ENCODE results near the gene ZNF653. TPM values are rescaled to one million over a fixed set of nuclear protein-coding genes. Genes with fewer than 3 reads are reported as not detected.
"Not testable (repeated sequence)": the region's sequence is repeated elsewhere in the genome, so short reads cannot be mapped to it uniquely, and the experiment has no call there.

The ZNF653 gene
- total RNA-seq, 1 experiment from 2014 or later: 8.5 TPM

GRCh38 chr19:11480715-11481533 lies 24.7 kb downstream of the ZNF653 start, which contains the start of gene ELAVL3:
Gene ELAVL3, minus strand, starts transcription at chr19:11481046. Its CDS starts 438 bp downstream, at chr19:11480608.
- Histone ChIP-seq H3K4me3 (ENCODE audit: insufficient read depth, low read depth, low read length) (peak within 1 kb of the TSS; percentile 23; the same call in 1 of the 2 replicates), H3K36me3 (replicated peaks; ENCODE audit: control insufficient read depth, insufficient read depth, low read length) (no peaks in the 10 kb centered on the region), H3K27me3 (ENCODE audit: control insufficient read depth, insufficient read depth, low read length) (peaks cover 37% of the 10 kb centered on the region)
- DNase-seq: peak; percentile 95

DNA sequence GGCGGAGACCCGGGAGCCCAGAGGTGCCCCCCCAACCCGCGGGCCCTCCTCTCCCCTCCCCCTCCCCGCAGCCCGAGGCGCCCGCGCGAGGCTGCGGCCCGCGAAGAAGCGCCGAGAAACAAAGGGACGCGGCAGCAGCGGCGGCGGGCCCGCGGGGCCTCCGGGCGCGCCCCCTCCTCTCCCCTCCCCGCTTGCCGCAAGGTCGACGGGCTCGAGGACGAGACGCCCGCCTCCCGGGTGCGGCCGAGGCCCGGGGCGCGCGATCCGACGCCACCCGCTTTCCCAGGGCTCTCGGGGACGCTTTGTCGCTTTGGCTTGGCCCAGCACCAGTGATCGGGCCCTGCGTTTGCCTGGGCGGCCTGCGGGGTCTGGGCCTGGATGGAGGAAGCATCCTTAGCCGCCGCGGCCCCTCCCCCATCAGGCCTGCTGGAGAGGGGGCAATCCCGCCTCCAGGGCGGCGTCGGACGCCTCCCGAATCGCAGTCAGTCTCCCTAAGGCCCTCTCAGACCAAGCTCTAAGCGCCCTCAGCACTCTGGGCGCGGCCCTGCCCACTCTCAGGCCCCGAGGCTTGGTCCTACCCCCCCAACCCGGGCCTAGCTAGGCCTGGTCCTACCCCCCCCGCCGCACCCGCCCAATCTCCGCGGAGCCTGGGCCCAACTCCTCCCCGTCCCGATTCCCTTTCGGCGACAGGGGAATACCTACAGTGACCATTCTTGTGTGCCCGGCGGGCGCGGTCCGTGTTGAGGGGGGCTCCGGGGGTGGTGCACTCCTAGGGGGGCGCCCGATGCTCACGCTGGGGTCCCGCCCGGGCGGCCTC lies 25.5 kb downstream of the ZNF653 start:
- H3K36me3 ChIP-seq (replicated peaks; ENCODE audit: control insufficient read depth, insufficient read depth, low read length): no peaks in the 10 kb centered on the region
- peak overlapping the region; percentile 23; the same call in 1 of the 2 replicates for H3K4me3 ChIP-seq (ENCODE audit: insufficient read depth, low read depth, low read length)
- H3K27me3 ChIP-seq (ENCODE audit: control insufficient read depth, insufficient read depth, low read length): peaks cover 37% of the 10 kb centered on the region
- DNase-seq: peak; percentile 77

DNA sequence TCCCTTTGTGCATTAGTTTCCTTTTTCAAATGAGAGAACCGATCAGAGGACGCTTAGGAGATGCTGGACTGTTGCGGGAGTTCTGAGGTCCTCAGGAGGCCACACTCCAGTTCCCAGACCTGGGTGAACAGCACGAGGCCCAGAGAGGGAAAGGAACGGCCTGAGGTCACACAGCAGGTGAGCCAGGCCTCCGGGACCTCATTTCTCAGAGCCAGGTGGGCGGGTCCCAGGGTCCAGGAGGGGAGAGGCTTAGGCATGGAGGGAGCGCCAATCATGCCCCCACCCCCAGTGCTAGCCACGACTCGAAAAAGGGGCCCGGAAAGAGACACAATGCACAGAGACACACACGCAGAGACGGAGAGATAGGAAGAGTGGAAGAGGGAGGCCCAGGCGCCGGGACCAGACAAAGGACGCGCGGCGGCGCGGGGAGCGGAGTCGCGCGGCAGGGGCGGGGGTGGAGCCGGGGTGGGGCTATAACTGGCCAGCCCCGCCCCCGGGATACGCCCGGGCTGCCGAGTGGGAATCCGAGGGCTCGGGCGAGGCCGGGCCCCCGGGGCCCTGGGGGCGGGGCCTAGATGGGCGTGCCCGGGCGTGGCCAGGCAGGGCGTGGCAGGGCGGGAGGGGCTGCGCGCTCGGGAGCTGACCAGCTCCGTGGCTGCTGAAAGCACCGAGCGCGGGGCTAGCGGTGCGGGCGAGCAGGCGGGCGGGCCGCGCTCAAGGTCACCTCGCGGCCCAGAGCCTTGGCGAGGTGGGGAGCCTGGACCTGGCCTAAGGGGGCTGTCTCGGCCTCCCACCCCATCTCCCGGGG lies 26.3 kb downstream of the ZNF653 start:
- peak overlapping the region; percentile 29 for H3K4me3 ChIP-seq (ENCODE audit: insufficient read depth, low read depth, low read length)
- peaks cover 37% of the 10 kb centered on the region for H3K27me3 ChIP-seq (ENCODE audit: control insufficient read depth, insufficient read depth, low read length)
- DNase-seq: peak; percentile 100
- H3K36me3 ChIP-seq (replicated peaks; ENCODE audit: control insufficient read depth, insufficient read depth, low read length): no peaks in the 10 kb centered on the region

DNA sequence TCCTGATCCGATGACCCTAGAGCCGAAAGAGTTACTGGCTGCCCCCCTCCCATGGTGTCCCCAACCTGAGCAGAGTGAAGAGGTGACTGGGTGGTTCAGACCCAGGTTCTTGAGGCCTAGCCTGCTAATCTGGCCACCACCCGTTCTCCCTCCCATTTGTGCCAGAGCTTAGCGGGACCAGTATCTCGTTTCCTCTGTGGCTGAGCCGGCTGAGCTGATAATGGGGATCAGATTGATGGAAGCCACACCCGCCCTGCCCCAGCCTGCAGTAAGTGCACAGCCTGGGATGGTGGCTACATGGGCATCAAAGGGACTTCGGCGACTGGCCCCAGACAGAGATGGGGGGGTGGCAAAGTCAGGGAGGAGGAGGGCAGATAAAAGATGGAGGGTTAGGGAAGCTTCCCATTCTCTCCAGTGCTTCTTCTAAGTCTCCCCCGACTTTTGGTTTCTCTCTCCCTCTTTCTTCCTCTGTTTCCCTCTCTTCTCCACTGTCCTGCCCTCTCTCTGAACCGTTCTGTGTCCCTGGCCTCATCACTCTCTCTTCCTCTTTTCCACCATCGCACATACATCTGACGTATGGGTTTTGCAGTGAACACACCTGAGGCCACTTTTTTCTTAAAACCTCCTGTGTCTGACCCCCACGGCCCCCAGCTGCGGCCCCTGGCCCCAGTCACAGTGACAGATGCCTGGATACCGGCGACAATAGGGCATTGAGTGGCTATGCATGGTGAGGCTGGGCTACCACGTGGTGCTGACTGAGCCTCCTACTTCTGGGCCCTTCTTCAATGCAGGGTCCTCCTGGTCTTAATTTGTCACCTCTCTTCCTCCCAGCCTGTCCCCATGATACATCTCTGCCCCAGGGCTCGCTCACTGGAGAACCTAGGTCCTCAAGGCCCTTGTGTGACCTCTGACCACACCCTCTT lies 27.2 kb downstream of the ZNF653 start:
- no peaks in the 10 kb centered on the region for H3K36me3 ChIP-seq (replicated peaks; ENCODE audit: control insufficient read depth, insufficient read depth, low read length)
- no peak overlapping the region for H3K4me3 ChIP-seq (ENCODE audit: insufficient read depth, low read depth, low read length)
- H3K27me3 ChIP-seq (ENCODE audit: control insufficient read depth, insufficient read depth, low read length): peaks cover 37% of the 10 kb centered on the region
- DNase-seq: peak; percentile 35

DNA sequence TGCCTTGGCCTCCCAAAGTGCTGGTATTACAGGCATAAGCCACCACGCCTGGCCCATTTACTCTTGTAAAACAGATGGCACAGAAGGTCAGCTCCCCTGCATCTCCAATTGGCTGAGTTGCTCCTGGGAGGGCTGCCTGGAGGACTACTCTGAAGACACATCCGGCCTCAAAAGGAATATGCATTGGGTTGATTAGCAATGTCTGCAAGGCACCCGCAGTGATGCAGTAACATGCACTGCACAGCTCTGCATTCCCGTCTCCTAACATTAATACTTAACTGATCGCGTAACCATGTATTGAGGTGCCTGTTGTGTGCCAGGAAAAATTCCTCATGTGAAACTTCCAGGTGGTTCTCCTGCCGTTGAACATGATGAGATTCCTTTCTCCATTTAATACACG lies 29.8 kb downstream of the ZNF653 start:
- no peak overlapping the region for H3K4me3 ChIP-seq (ENCODE audit: insufficient read depth, low read depth, low read length)
- no peaks in the 10 kb centered on the region for H3K36me3 ChIP-seq (replicated peaks; ENCODE audit: control insufficient read depth, insufficient read depth, low read length)
- no peak for DNase-seq
- peaks cover 21% of the 10 kb centered on the region for H3K27me3 ChIP-seq (ENCODE audit: control insufficient read depth, insufficient read depth, low read length)

DNA sequence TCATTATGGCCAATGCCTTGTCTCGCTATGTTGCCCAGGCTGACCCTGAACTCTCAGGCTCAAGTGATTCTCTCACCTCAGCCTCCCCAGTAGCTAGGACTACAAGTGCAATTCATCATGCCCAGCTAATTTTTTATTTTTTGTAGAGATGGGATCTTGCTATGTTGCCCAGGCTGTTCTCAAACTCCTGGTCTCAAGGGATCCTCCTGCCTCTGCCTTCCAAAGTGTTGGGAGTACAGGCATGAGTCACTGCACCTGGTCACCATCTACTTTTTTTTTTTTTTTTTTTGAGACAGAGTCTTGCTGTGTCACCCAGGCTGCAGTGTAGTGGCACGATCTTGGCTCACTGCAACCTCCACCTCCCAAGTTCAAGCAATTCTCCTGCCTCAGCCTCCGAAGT lies 30.3 kb downstream of the ZNF653 start:
- not testable (repeated sequence) for H3K4me3 ChIP-seq (ENCODE audit: insufficient read depth, low read depth, low read length); H3K36me3 ChIP-seq (replicated peaks; ENCODE audit: control insufficient read depth, insufficient read depth, low read length); DNase-seq
- peaks cover 16% of the 10 kb centered on the region for H3K27me3 ChIP-seq (ENCODE audit: control insufficient read depth, insufficient read depth, low read length)

- H3K36me3 ChIP-seq (replicated peaks; ENCODE audit: control insufficient read depth, insufficient read depth, low read length): no peaks in the 10 kb centered on the region
- H3K27me3 ChIP-seq (ENCODE audit: control insufficient read depth, insufficient read depth, low read length): peaks cover 4% of the 10 kb centered on the region; the same call in 1 of the 2 replicates
- no peak overlapping the region for H3K4me3 ChIP-seq (ENCODE audit: insufficient read depth, low read depth, low read length)
- DNase-seq: no peak
Observed at GRCh38 chr19:11473725-11474124, 31.9 kb downstream of the ZNF653 start.

GRCh38 chr19:11468266-11468845 lies 37.3 kb downstream of the ZNF653 start:
- H3K27me3 ChIP-seq (ENCODE audit: control insufficient read depth, insufficient read depth, low read length); H3K4me3 ChIP-seq (ENCODE audit: insufficient read depth, low read depth, low read length); DNase-seq; H3K36me3 ChIP-seq (replicated peaks; ENCODE audit: control insufficient read depth, insufficient read depth, low read length): not testable (repeated sequence)

GRCh38 chr19:11465600-11465999 lies 40.0 kb downstream of the ZNF653 start:
- DNase-seq: peak; percentile 82
- H3K4me3 ChIP-seq (ENCODE audit: insufficient read depth, low read depth, low read length): no peak overlapping the region

DNA sequence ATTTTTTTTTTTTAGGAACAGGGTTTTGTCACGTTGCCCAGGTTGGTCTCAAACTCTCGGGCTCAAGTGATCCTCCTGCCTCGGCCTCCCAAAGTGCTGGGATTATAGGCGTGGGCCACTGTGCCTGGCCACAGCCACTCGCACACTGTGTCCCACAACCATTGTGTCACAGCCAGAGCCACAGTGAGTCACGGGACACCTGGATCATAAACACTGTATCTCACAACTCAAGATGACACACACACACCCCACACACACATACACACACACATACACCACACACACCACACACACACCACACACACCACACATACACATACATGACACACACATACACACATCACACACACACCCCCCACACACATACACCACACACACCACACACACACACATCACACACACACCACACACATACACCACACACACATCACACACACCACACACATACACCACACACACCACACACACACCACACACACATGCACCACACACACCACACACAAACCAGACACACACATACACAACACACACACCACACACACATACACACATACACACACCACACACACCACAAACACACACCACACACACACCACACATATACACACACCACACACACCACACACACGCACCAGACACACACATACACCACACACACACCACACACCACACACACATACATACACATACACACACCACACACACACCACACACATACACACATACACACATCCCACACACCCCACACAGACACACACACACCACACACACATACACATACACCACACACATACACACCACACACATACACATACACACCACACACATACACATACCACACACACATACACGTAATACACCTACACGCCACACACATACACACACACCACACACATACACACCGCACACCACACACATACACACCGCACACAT lies 41.0 kb downstream of the ZNF653 start:
- no peaks in the 10 kb centered on the region for H3K36me3 ChIP-seq (replicated peaks; ENCODE audit: control insufficient read depth, insufficient read depth, low read length)
- H3K4me3 ChIP-seq (ENCODE audit: insufficient read depth, low read depth, low read length): no peak overlapping the region

More at GRCh38 chr19:11465600-11465999, 40.0 kb downstream of the ZNF653 start:
- Histone ChIP-seq H3K27me3 (ENCODE audit: control insufficient read depth, insufficient read depth, low read length) (no peaks in the 10 kb centered on the region), H3K36me3 (replicated peaks; ENCODE audit: control insufficient read depth, insufficient read depth, low read length) (no peaks in the 10 kb centered on the region)

DNA sequence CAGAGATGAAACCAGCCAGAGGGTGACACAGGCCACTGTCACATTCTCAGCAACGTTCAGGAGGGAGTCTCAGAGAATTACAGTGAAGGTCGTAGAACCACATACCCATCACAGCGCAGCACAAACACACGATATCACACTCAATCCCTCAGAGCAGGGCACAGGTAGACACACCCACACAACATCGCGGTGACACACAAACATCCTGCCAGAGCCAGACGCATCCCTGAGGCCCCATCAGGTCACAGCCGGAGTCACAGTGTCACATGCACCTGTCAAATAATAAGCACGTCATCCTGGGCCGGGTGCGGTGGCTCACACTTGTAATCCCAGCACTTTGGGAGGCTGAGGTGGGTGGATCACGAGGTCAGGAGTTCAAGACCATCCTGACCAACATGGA lies 42.2 kb downstream of the ZNF653 start:
- H3K4me3 ChIP-seq (ENCODE audit: insufficient read depth, low read depth, low read length): no peak overlapping the region
- no peaks in the 10 kb centered on the region for H3K36me3 ChIP-seq (replicated peaks; ENCODE audit: control insufficient read depth, insufficient read depth, low read length)
- peak; percentile 28 for DNase-seq
- H3K27me3 ChIP-seq (ENCODE audit: control insufficient read depth, insufficient read depth, low read length): no peaks in the 10 kb centered on the region

More for the DNA sequence above, 41.0 kb downstream of the ZNF653 start:
- H3K27me3 ChIP-seq (ENCODE audit: control insufficient read depth, insufficient read depth, low read length): no peaks in the 10 kb centered on the region
- no peak for DNase-seq

DNA sequence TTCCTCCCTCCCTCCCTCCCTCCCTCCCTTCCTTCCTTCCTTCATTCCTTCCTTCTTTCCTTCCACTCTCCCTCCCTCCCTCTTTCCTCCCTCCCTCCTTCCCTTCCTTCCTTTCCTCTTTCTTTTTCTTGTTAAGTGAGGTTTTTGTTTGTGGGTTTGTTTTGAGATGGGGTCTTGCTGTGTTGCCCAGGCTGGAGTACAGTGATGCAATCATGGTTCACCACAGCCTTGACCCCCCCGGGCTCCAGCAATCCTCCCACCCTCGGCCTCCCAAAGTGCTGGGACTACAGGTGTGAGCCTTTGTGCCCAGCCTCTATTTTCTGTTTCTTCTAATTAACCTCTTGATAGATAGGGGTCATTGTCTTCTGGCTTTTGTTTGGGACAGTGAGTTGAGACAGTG lies 44.2 kb downstream of the ZNF653 start:
- no peak for DNase-seq
- Histone ChIP-seq H3K27me3 (ENCODE audit: control insufficient read depth, insufficient read depth, low read length) (no peaks in the 10 kb centered on the region), H3K4me3 (ENCODE audit: insufficient read depth, low read depth, low read length) (no peak overlapping the region)

More for the DNA sequence above, 44.2 kb downstream of the ZNF653 start:
- no peaks in the 10 kb centered on the region for H3K36me3 ChIP-seq (replicated peaks; ENCODE audit: control insufficient read depth, insufficient read depth, low read length)
